Immature natural killer cell (primary cell): ENCODE measurements around the gene PDZK1. TPM values are rescaled to one million over a fixed set of nuclear protein-coding genes. Genes with fewer than 3 reads are reported as not detected.
"Not testable (repeated sequence)": the region's sequence is repeated elsewhere in the genome, so short reads cannot be mapped to it uniquely, and the experiment has no call there.

Experiments used
- DNase-seq, 3 donors: peaks; one replicate each; pipeline ENCODE4 v3.0.0; 2022; ENCODE audit warnings: mixed read lengths in 1 of 3
- H3K27ac Mint-ChIP-seq, 6 donors: one replicate each; pipeline ENCODE4 v1.8.0; 2020; ENCODE audit warnings: mixed read lengths in 6 of 6, mild to moderate bottlenecking in 5 of 6, inconsistent platforms in 4 of 6, moderate library complexity in 3 of 6
- H3K27me3 Mint-ChIP-seq, 3 donors: one replicate each; pipeline ENCODE4 v1.8.0; 2020 to 2021; ENCODE audit warnings: low read depth in 3 of 3, mild to moderate bottlenecking in 3 of 3, mixed read lengths in 3 of 3, moderate library complexity in 3 of 3, inconsistent platforms in 1 of 3
- H3K36me3 Mint-ChIP-seq, 3 donors: one replicate each; pipeline ENCODE4 v1.8.0; 2020; ENCODE audit warnings: mixed read lengths in 3 of 3, inconsistent platforms in 2 of 3, mild to moderate bottlenecking in 2 of 3
- H3K4me1 Mint-ChIP-seq, 2 donors: one replicate each; pipeline ENCODE4 v1.8.0; 2020; ENCODE audit warnings: inconsistent platforms in 2 of 2, mild to moderate bottlenecking in 2 of 2, mixed read lengths in 2 of 2, moderate library complexity in 1 of 2
- H3K4me3 Mint-ChIP-seq, 5 donors: one replicate each; pipeline ENCODE4 v1.8.0; 2020; ENCODE audit warnings: mild to moderate bottlenecking in 5 of 5, mixed read lengths in 5 of 5, inconsistent platforms in 3 of 5, moderate library complexity in 3 of 5
- H3K9me3 Mint-ChIP-seq, 6 donors: one replicate each; pipeline ENCODE4 v1.8.0; 2020; ENCODE audit warnings: mild to moderate bottlenecking in 6 of 6, mixed read lengths in 6 of 6, inconsistent platforms in 4 of 6, moderate library complexity in 3 of 6
- polyA plus RNA-seq, 3 donors: library from polyadenylated mRNA; unstranded; fragments of 300-500 nt; fragmentation: Illumina TruSeq; gene quantifications; one replicate each; pipeline ENCODE4 v1.2.3, GENCODE V29; 2021

Gene PDZK1
- polyA plus RNA-seq, 3 donors from 2014 or later: 1.5 to 2.5 TPM; not detected in 1

GRCh38 chr1:145702052-145702451 lies 5.1 kb downstream of the PDZK1 start:
- Mint-ChIP-seq H3K4me3 (no peak overlapping the region), H3K27me3 (peaks cover 0 to 2% (median 0%) of the 10 kb centered on the region in 3 donors), H3K9me3 (no peaks in the 10 kb centered on the region), H3K27ac (no peak overlapping the region), H3K36me3 (peaks cover 0 to 3% (median 0%) of the 10 kb centered on the region in 3 donors), H3K4me1 (peaks cover 14 to 20% of the 10 kb centered on the region in 2 donors)
- DNase-seq: no peak

- DNase-seq: no peak
- Mint-ChIP-seq H3K4me1 (peaks cover 9 to 16% of the 10 kb centered on the region in 2 donors), H3K27ac (no peak overlapping the region), H3K4me3 (no peak overlapping the region), H3K36me3 (peaks cover 0 to 5% (median 3%) of the 10 kb centered on the region in 3 donors), H3K9me3 (no peaks in the 10 kb centered on the region), H3K27me3 (peaks cover 0 to 2% (median 2%) of the 10 kb centered on the region in 3 donors)
These were observed 5.8 kb downstream of the PDZK1 start for GRCh38 chr1:145701306-145701862.

GRCh38 chr1:145696630-145696960 lies 10.6 kb downstream of the PDZK1 start:
- Mint-ChIP-seq H3K27me3 (peaks cover 0 to 4% (median 2%) of the 10 kb centered on the region in 3 donors), H3K4me1 (peaks cover 40 to 46% of the 10 kb centered on the region in 2 donors), H3K4me3 (no peak overlapping the region), H3K27ac (no peak overlapping the region), H3K9me3 (no peaks in the 10 kb centered on the region), H3K36me3 (peaks cover 0 to 8% (median 6%) of the 10 kb centered on the region in 3 donors)
- DNase-seq: no peak

GRCh38 chr1:145695821-145696629 lies 11.1 kb downstream of the PDZK1 start:
- Mint-ChIP-seq H3K4me1 (peaks cover 46 to 52% of the 10 kb centered on the region in 2 donors), H3K36me3 (peaks cover 0 to 8% (median 6%) of the 10 kb centered on the region in 3 donors), H3K27me3 (peaks cover 0 to 4% (median 2%) of the 10 kb centered on the region in 3 donors), H3K4me3 (no peak overlapping the region), H3K27ac (peak overlapping the region in 2 of 6 donors; percentile 3 to 42), H3K9me3 (no peaks in the 10 kb centered on the region)
- DNase-seq: no peak

GRCh38 chr1:145692785-145693443 lies 14.3 kb downstream of the PDZK1 start:
- Mint-ChIP-seq H3K9me3 (no peaks in the 10 kb centered on the region), H3K27me3 (peaks cover 0 to 6% (median 1%) of the 10 kb centered on the region in 3 donors), H3K4me1 (peaks cover 71 to 78% of the 10 kb centered on the region in 2 donors), H3K4me3 (no peak overlapping the region), H3K27ac (peak overlapping the region in 2 of 6 donors; percentile 23 to 70), H3K36me3 (peaks cover 0 to 8% (median 6%) of the 10 kb centered on the region in 3 donors)
- DNase-seq: no peak

GRCh38 chr1:145690587-145691558 lies 16.3 kb downstream of the PDZK1 start:
- peak overlapping the region; percentile 75 to 88 (median 80) for H3K4me3 Mint-ChIP-seq
- H3K4me1 Mint-ChIP-seq: peaks cover 76 to 83% of the 10 kb centered on the region in 2 donors

GRCh38 chr1:145689922-145690321 lies 17.2 kb downstream of the PDZK1 start:
- peaks cover 0 to 4% (median 0%) of the 10 kb centered on the region in 3 donors for H3K36me3 Mint-ChIP-seq
- no peak for DNase-seq
- H3K4me3 Mint-ChIP-seq: peak overlapping the region; percentile 75 to 88 (median 80)
- peaks cover 67 to 73% of the 10 kb centered on the region in 2 donors for H3K4me1 Mint-ChIP-seq
- H3K9me3 Mint-ChIP-seq: no peaks in the 10 kb centered on the region
- peaks cover 0 to 4% (median 0%) of the 10 kb centered on the region in 3 donors for H3K27me3 Mint-ChIP-seq
- peak overlapping the region; percentile 94 to 98 (median 96) for H3K27ac Mint-ChIP-seq

More at GRCh38 chr1:145690587-145691558, 16.3 kb downstream of the PDZK1 start:
- DNase-seq: peak; percentile 80 to 81 (median 80)
- peaks cover 0 to 4% (median 0%) of the 10 kb centered on the region in 3 donors for H3K36me3 Mint-ChIP-seq
- peaks cover 0 to 4% (median 0%) of the 10 kb centered on the region in 3 donors for H3K27me3 Mint-ChIP-seq
- peak overlapping the region; percentile 94 to 98 (median 96) for H3K27ac Mint-ChIP-seq
- no peaks in the 10 kb centered on the region for H3K9me3 Mint-ChIP-seq

GRCh38 chr1:145688924-145689323 lies 18.2 kb downstream of the PDZK1 start:
- Mint-ChIP-seq H3K27me3 (peaks cover 0 to 2% (median 0%) of the 10 kb centered on the region in 3 donors), H3K4me1 (peaks cover 62 to 65% of the 10 kb centered on the region in 2 donors), H3K9me3 (no peaks in the 10 kb centered on the region), H3K27ac (peak overlapping the region; percentile 94 to 98 (median 96)), H3K4me3 (peak overlapping the region; percentile 75 to 88 (median 80)), H3K36me3 (peaks cover 0 to 4% (median 0%) of the 10 kb centered on the region in 3 donors)
- no peak for DNase-seq

GRCh38 chr1:145688328-145688727 lies 18.8 kb downstream of the PDZK1 start:
- peaks cover 59 to 62% of the 10 kb centered on the region in 2 donors for H3K4me1 Mint-ChIP-seq
- no peaks in the 10 kb centered on the region for H3K9me3 Mint-ChIP-seq
- H3K27me3 Mint-ChIP-seq: peaks cover 0 to 2% (median 0%) of the 10 kb centered on the region in 3 donors
- peaks cover 0 to 4% (median 0%) of the 10 kb centered on the region in 3 donors for H3K36me3 Mint-ChIP-seq
- peak overlapping the region; percentile 82 to 98 (median 90) for H3K27ac Mint-ChIP-seq
- no peak for DNase-seq
- H3K4me3 Mint-ChIP-seq: peak overlapping the region; percentile 18 to 75 (median 60)

GRCh38 chr1:145686078-145686477 lies 21.1 kb downstream of the PDZK1 start:
- not testable (repeated sequence) for H3K36me3 Mint-ChIP-seq, H3K27me3 Mint-ChIP-seq, DNase-seq, H3K27ac Mint-ChIP-seq, H3K9me3 Mint-ChIP-seq, H3K4me3 Mint-ChIP-seq
- peaks cover 43 to 44% of the 10 kb centered on the region in 2 donors for H3K4me1 Mint-ChIP-seq

GRCh38 chr1:145684858-145685257 lies 22.3 kb downstream of the PDZK1 start:
- H3K36me3 Mint-ChIP-seq, H3K9me3 Mint-ChIP-seq, H3K27me3 Mint-ChIP-seq, H3K4me3 Mint-ChIP-seq, H3K27ac Mint-ChIP-seq, DNase-seq: not testable (repeated sequence)
- peaks cover 31 to 33% of the 10 kb centered on the region in 2 donors for H3K4me1 Mint-ChIP-seq

GRCh38 chr1:145673217-145673616 lies 34.0 kb downstream of the PDZK1 start:
- DNase-seq, H3K27ac Mint-ChIP-seq, H3K27me3 Mint-ChIP-seq, H3K9me3 Mint-ChIP-seq, H3K4me3 Mint-ChIP-seq, H3K36me3 Mint-ChIP-seq: not testable (repeated sequence)
- H3K4me1 Mint-ChIP-seq: peaks cover 22 to 30% of the 10 kb centered on the region in 2 donors
